GM03348 (cell line): ENCODE measurements around the gene SLC19A1.

ENCODE experiments used
- DNase-seq: peaks from one replicate; pipeline ENCODE4 v3.0.0; 2012; ENCODE audit warnings: low spot score

The SLC19A1 gene

GRCh38 chr21:45466330-45467220 lies 75.7 kb downstream of the SLC19A1 start:
- DNase-seq: no peak

- DNase-seq: no peak
Observed at GRCh38 chr21:45465611-45466329, 76.5 kb downstream of the SLC19A1 start.

GRCh38 chr21:45465105-45465504 lies 77.1 kb downstream of the SLC19A1 start:
- DNase-seq: no peak

- DNase-seq: no peak
Observed at GRCh38 chr21:45464309-45464708, 77.9 kb downstream of the SLC19A1 start.

- no peak for DNase-seq
Observed at GRCh38 chr21:45463871-45464270, 78.4 kb downstream of the SLC19A1 start.

GRCh38 chr21:45461806-45462341 lies 80.4 kb downstream of the SLC19A1 start:
- DNase-seq: no peak

GRCh38 chr21:45461369-45461750 lies 80.9 kb downstream of the SLC19A1 start:
- DNase-seq: no peak

GRCh38 chr21:45460611-45461368 lies 81.5 kb downstream of the SLC19A1 start:
- DNase-seq: peak; percentile 88

GRCh38 chr21:45460011-45460565 lies 82.2 kb downstream of the SLC19A1 start:
- DNase-seq: no peak

GRCh38 chr21:45459171-45460010 lies 82.8 kb downstream of the SLC19A1 start:
- no peak for DNase-seq

- DNase-seq: no peak
Observed at GRCh38 chr21:45458281-45459170, 83.7 kb downstream of the SLC19A1 start.

- DNase-seq: no peak
Observed at GRCh38 chr21:45457832-45458172, 84.4 kb downstream of the SLC19A1 start.

GRCh38 chr21:45457161-45457831 lies 84.9 kb downstream of the SLC19A1 start:
- no peak for DNase-seq

- no peak for DNase-seq
Observed at GRCh38 chr21:45456584-45457160, 85.6 kb downstream of the SLC19A1 start.

GRCh38 chr21:45455674-45456583 lies 86.3 kb downstream of the SLC19A1 start:
- no peak for DNase-seq

- DNase-seq: peak; percentile 86
Observed at GRCh38 chr21:45454926-45455673, 87.1 kb downstream of the SLC19A1 start.
